Trophoblast cell (in vitro differentiated cells and primary cell): ENCODE results near the gene IFIT2.

ENCODE experiments used
- DNase-seq, 2 donors: peaks; one replicate each; pipeline ENCODE4 v3.0.0-alpha.2; 2016
- H2AFZ ChIP-seq: 2 replicates; pipeline ENCODE4 v1.6.1; 2013; ENCODE audit warnings: low read length, moderate library complexity, mild to moderate bottlenecking; ENCODE audit not compliant: insufficient read depth, poor library complexity
- H2AK5ac ChIP-seq: 2 replicates; pipeline ENCODE4 v1.6.1; 2013; ENCODE audit warnings: mild to moderate bottlenecking, low read length
- H2BK120ac ChIP-seq: 2 replicates; pipeline ENCODE4 v1.6.1; 2013; ENCODE audit warnings: low read length, mild to moderate bottlenecking, moderate library complexity; ENCODE audit not compliant: insufficient read depth, poor library complexity
- H2BK12ac ChIP-seq: 2 replicates; pipeline ENCODE4 v1.6.1; 2013; ENCODE audit warnings: mild to moderate bottlenecking, low read length, moderate library complexity
- H2BK5ac ChIP-seq: 2 replicates; pipeline ENCODE4 v1.6.1; 2013; ENCODE audit warnings: low read length, low read depth, moderate library complexity, mild to moderate bottlenecking; ENCODE audit not compliant: poor library complexity
- H3K14ac ChIP-seq: 2 replicates; pipeline ENCODE4 v1.6.1; 2013; ENCODE audit warnings: mild to moderate bottlenecking, low read length
- H3K18ac ChIP-seq: 2 replicates; pipeline ENCODE4 v1.6.1; 2013; ENCODE audit warnings: mild to moderate bottlenecking, low read length
- H3K23ac ChIP-seq: 2 replicates; pipeline ENCODE4 v1.6.1; 2013; ENCODE audit warnings: low read length
- H3K27ac ChIP-seq: 2 replicates; pipeline ENCODE4 v1.5.1; 2013; ENCODE audit warnings: low read depth, mild to moderate bottlenecking, inconsistent platforms, low read length, moderate library complexity
- H3K27me3 ChIP-seq: 2 replicates; pipeline ENCODE4 v1.6.1; 2013; ENCODE audit warnings: inconsistent platforms, mild to moderate bottlenecking, low read length, moderate library complexity; ENCODE audit not compliant: insufficient read depth
- H3K36me3 ChIP-seq, 2 experiments: 1 replicate in 1 of 2; 2 replicates in 1 of 2; pipeline ENCODE4 v1.6.1; 2013; ENCODE audit warnings: low read length in 2 of 2, mild to moderate bottlenecking in 2 of 2, moderate library complexity in 1 of 2; ENCODE audit not compliant: insufficient read depth in 2 of 2, control insufficient read depth in 1 of 2
- H3K4ac ChIP-seq: 2 replicates; pipeline ENCODE4 v1.6.1; 2013; ENCODE audit warnings: low read depth, mild to moderate bottlenecking, low read length, moderate library complexity
- H3K4me1 ChIP-seq, 2 experiments: 1 replicate in 1 of 2; 2 replicates in 1 of 2; pipeline ENCODE4 v1.6.1; 2013; ENCODE audit warnings: low read length in 2 of 2, mild to moderate bottlenecking in 2 of 2, moderate library complexity in 1 of 2; ENCODE audit not compliant: insufficient read depth in 2 of 2, control insufficient read depth in 1 of 2
- H3K4me2 ChIP-seq: 2 replicates; pipeline ENCODE4 v1.6.1; 2013; ENCODE audit warnings: inconsistent platforms, mild to moderate bottlenecking, low read length, moderate library complexity
- H3K4me3 ChIP-seq: 2 replicates; pipeline ENCODE4 v1.5.1; 2013; ENCODE audit warnings: mild to moderate bottlenecking, low read depth, low read length, inconsistent platforms
- H3K79me1 ChIP-seq: one replicate; pipeline ENCODE4 v1.6.1; 2013; ENCODE audit warnings: low read length
- H3K79me2 ChIP-seq: 2 replicates; pipeline ENCODE4 v1.6.1; 2013; ENCODE audit warnings: low read length, mild to moderate bottlenecking; ENCODE audit not compliant: control insufficient read depth, insufficient read depth, poor library complexity
- H3K9ac ChIP-seq: 2 replicates; pipeline ENCODE4 v1.6.1; 2013; ENCODE audit warnings: mild to moderate bottlenecking, low read length
- H3K9me3 ChIP-seq: 2 replicates; pipeline ENCODE4 v1.6.1; 2013; ENCODE audit warnings: low read depth, mild to moderate bottlenecking, control low read depth, inconsistent platforms, low read length; ENCODE audit not compliant: insufficient read depth
- H4K12ac ChIP-seq: 2 replicates; pipeline ENCODE4 v1.6.1; 2013; ENCODE audit warnings: low read depth, mild to moderate bottlenecking, low read length, moderate library complexity
- H4K8ac ChIP-seq: 2 replicates; pipeline ENCODE4 v1.6.1; 2013; ENCODE audit warnings: low read depth, mild to moderate bottlenecking, low read length, moderate library complexity
- H4K91ac ChIP-seq: one replicate; pipeline ENCODE4 v1.6.1; 2013; ENCODE audit warnings: low read depth, mild to moderate bottlenecking, low read length, moderate library complexity
- WGBS: extraction: QIAGEN DNeasy Blood & Tissue Kit; methylation state at CpG from one replicate; pipeline ENCODE4 v1.1.7; 2013; ENCODE audit warnings: missing lambda C conversion rate; ENCODE audit not compliant: insufficient read length, insufficient coverage; ENCODE audit errors: extremely low coverage; 5-methylcytosine and 5-hydroxymethylcytosine counted together

IFIT2 gene

GRCh38 chr10:89306434-89307268, 4.8 kb downstream of the IFIT2 start:
- Histone ChIP-seq H2BK5ac (no peak overlapping the region), H3K79me2 (no peaks in the 10 kb centered on the region), H3K27me3 (no peaks in the 10 kb centered on the region), H3K4me2 (no peak overlapping the region), H2AK5ac (no peak overlapping the region), H3K9ac (no peak overlapping the region), H2AFZ (peak overlapping the region; percentile 6), H3K18ac (no peak overlapping the region), H3K36me3 (no peaks in the 10 kb centered on the region), H3K23ac (no peak overlapping the region), H2BK120ac (no peak overlapping the region), H4K8ac (no peak overlapping the region), H3K14ac (no peak overlapping the region), H3K9me3 (no peaks in the 10 kb centered on the region), H3K4ac (no peak overlapping the region), H4K12ac (no peak overlapping the region), H3K27ac (no peak overlapping the region), H4K91ac (no peak overlapping the region), H3K4me3 (no peak overlapping the region), H2BK12ac (no peak overlapping the region), H3K79me1 (no peaks in the 10 kb centered on the region), H3K4me1 (no peaks in the 10 kb centered on the region)
- no CpG with 5 or more reads among the region's 13 CpGs for whole genome bisulfite sequencing
- DNase-seq = peak in 1 of 2 donors; percentile 20

GRCh38 chr10:89307269-89307577, 5.4 kb downstream of the IFIT2 start:
- Histone ChIP-seq H2BK120ac (no peak overlapping the region), H3K4me1 (no peaks in the 10 kb centered on the region), H3K9me3 (no peaks in the 10 kb centered on the region), H3K4ac (no peak overlapping the region), H3K27me3 (no peaks in the 10 kb centered on the region), H3K79me1 (no peaks in the 10 kb centered on the region), H3K14ac (no peak overlapping the region), H4K8ac (no peak overlapping the region), H3K9ac (no peak overlapping the region), H2AK5ac (no peak overlapping the region), H3K18ac (no peak overlapping the region), H3K4me2 (no peak overlapping the region), H4K91ac (no peak overlapping the region), H2AFZ (no peak overlapping the region), H3K4me3 (no peak overlapping the region), H3K79me2 (no peaks in the 10 kb centered on the region), H2BK5ac (no peak overlapping the region), H3K27ac (no peak overlapping the region), H3K23ac (no peak overlapping the region), H3K36me3 (no peaks in the 10 kb centered on the region), H4K12ac (no peak overlapping the region), H2BK12ac (no peak overlapping the region)
- peak in 1 of 2 donors; percentile 64 for DNase-seq

GRCh38 chr10:89308266-89308665, 6.4 kb downstream of the IFIT2 start:
- H2AFZ ChIP-seq = no peak overlapping the region
- H2BK120ac ChIP-seq = no peak overlapping the region
- no peak overlapping the region for H3K27ac ChIP-seq
- WGBS = no CpG with 5 or more reads among the region's 6 CpGs
- no peaks in the 10 kb centered on the region for H3K36me3 ChIP-seq
- H2BK5ac ChIP-seq = no peak overlapping the region
- no peaks in the 10 kb centered on the region for H3K79me1 ChIP-seq
- H2BK12ac ChIP-seq = no peak overlapping the region
- H3K79me2 ChIP-seq = no peaks in the 10 kb centered on the region
- no peak overlapping the region for H3K4me2 ChIP-seq
- no peak overlapping the region for H3K18ac ChIP-seq
- peak in 1 of 2 donors; percentile 65 for DNase-seq
- no peak overlapping the region for H4K91ac ChIP-seq
- H3K4ac ChIP-seq = no peak overlapping the region
- H3K23ac ChIP-seq = no peak overlapping the region
- H3K27me3 ChIP-seq = no peaks in the 10 kb centered on the region
- no peak overlapping the region for H2AK5ac ChIP-seq
- no peak overlapping the region for H3K9ac ChIP-seq
- H4K12ac ChIP-seq = no peak overlapping the region
- no peaks in the 10 kb centered on the region for H3K4me1 ChIP-seq
- H3K14ac ChIP-seq = no peak overlapping the region
- H3K9me3 ChIP-seq = no peaks in the 10 kb centered on the region
- no peak overlapping the region for H3K4me3 ChIP-seq
- no peak overlapping the region for H4K8ac ChIP-seq

GRCh38 chr10:89308736-89309135, 6.9 kb downstream of the IFIT2 start:
- WGBS = no CpG with 5 or more reads among the region's 4 CpGs
- Histone ChIP-seq H3K14ac (no peak overlapping the region), H2BK120ac (no peak overlapping the region), H3K79me1 (no peaks in the 10 kb centered on the region), H4K91ac (no peak overlapping the region), H3K18ac (no peak overlapping the region), H3K4me2 (no peak overlapping the region), H2AFZ (no peak overlapping the region), H2BK5ac (no peak overlapping the region), H3K4me3 (no peak overlapping the region), H3K27ac (no peak overlapping the region), H3K27me3 (no peaks in the 10 kb centered on the region), H3K9me3 (no peaks in the 10 kb centered on the region), H3K36me3 (no peaks in the 10 kb centered on the region), H3K79me2 (no peaks in the 10 kb centered on the region), H3K4me1 (no peaks in the 10 kb centered on the region), H4K8ac (no peak overlapping the region), H4K12ac (no peak overlapping the region), H2BK12ac (no peak overlapping the region), H2AK5ac (no peak overlapping the region), H3K23ac (no peak overlapping the region), H3K9ac (no peak overlapping the region), H3K4ac (no peak overlapping the region)
- no peak for DNase-seq
